HCT116 (cell line): ENCODE results near the gene MFAP1.

Source experiments
- EZH2 ChIP-seq: fragments of 200-600 bp; sonication (generic); IDR thresholded peaks from 2 replicates; pipeline ENCODE4 v1.6.1; 2017; ENCODE audit warnings: antibody characterized with exemption, mixed run types
- POLR2A ChIP-seq: IDR thresholded peaks from 2 replicates; pipeline ENCODE4 v1.7.0; 2011; ENCODE audit warnings: borderline replicate concordance; ENCODE audit not compliant: insufficient read depth, insufficient read length; ENCODE audit errors: extremely low read depth
- POLR2AphosphoS5 ChIP-seq: IDR thresholded peaks from 2 replicates; pipeline ENCODE4 v1.6.1; 2011; ENCODE audit warnings: mild to moderate bottlenecking, low read depth, low read length, moderate library complexity
- RAD21 ChIP-seq: IDR thresholded peaks from 2 replicates; pipeline ENCODE4 v1.6.1; 2012; ENCODE audit warnings: low read depth, mild to moderate bottlenecking
- YY1 ChIP-seq: IDR thresholded peaks from 2 replicates; pipeline ENCODE4 v1.6.1; 2011; ENCODE audit warnings: low read length, low read depth, moderate library complexity, mild to moderate bottlenecking; ENCODE audit not compliant: insufficient replicate concordance; ENCODE audit errors: extremely low read depth
- ZNF274 ChIP-seq: fragments of 200-500 bp; sonication (Bioruptor generic); IDR thresholded peaks from 2 replicates; pipeline ENCODE4 v1.6.1; 2014; ENCODE audit warnings: mild to moderate bottlenecking, low read depth, low read length, inconsistent platforms
- TF ChIP-seq, protein P1 (sequence below), 3 experiments: fragments of 200-600 bp in 1 of 3; sonication (generic) in 1 of 3; IDR thresholded peaks in 2 of 3; conservative IDR thresholded peaks in 1 of 3; 2 replicates each; pipeline ENCODE4 v1.5.1; 2012 to 2017; ENCODE audit warnings: low read depth in 2 of 3, low read length in 2 of 3, antibody characterized with exemption in 1 of 3, borderline replicate concordance in 1 of 3, control low read depth in 1 of 3, mild to moderate bottlenecking in 1 of 3, mixed read lengths in 1 of 3, mixed run types in 1 of 3, moderate library complexity in 1 of 3; ENCODE audit not compliant: insufficient read depth in 1 of 3
- TF ChIP-seq, protein P2 (sequence below): IDR thresholded peaks from 2 replicates; pipeline ENCODE4 v1.6.1; 2012

DNA sequence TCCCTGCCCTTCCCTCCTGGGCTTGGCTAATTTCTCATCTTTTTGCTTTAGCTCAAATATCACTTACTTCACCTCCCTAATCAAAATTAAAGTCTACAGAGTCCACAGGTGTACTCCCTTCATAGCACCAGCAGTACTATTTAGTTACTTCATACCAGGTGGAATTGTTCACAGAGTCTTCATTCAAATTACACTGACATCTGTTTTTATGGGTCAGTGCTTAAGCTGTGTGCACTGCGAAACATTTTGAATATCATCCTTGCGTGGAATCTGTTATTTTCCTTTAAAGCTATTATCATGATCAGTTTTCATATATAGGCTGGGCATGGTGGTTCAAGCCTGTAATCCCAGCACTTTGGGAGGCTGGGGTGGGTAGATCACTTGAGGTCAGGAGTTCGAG lies 35.1 kb downstream of the MFAP1 start:
- no peak for TF ChIP-seq YY1
- no peak for TF ChIP-seq EZH2
- TF ChIP-seq POLR2A = no peak
- TF ChIP-seq, protein P1, sequence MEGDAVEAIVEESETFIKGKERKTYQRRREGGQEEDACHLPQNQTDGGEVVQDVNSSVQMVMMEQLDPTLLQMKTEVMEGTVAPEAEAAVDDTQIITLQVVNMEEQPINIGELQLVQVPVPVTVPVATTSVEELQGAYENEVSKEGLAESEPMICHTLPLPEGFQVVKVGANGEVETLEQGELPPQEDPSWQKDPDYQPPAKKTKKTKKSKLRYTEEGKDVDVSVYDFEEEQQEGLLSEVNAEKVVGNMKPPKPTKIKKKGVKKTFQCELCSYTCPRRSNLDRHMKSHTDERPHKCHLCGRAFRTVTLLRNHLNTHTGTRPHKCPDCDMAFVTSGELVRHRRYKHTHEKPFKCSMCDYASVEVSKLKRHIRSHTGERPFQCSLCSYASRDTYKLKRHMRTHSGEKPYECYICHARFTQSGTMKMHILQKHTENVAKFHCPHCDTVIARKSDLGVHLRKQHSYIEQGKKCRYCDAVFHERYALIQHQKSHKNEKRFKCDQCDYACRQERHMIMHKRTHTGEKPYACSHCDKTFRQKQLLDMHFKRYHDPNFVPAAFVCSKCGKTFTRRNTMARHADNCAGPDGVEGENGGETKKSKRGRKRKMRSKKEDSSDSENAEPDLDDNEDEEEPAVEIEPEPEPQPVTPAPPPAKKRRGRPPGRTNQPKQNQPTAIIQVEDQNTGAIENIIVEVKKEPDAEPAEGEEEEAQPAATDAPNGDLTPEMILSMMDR (IDR thresholded peaks at IDR 0.05 in 2 of 3, conservative IDR thresholded peaks at IDR 0.05 in 1 of 3; ENCODE audit: borderline replicate concordance in 1 of 3, insufficient read depth in 1 of 3, low read depth in 2 of 3, low read length in 2 of 3) = no peak
- no peak for TF ChIP-seq ZNF274
- no peak for TF ChIP-seq POLR2AphosphoS5
- no peak for TF ChIP-seq RAD21
- TF ChIP-seq, protein P2, sequence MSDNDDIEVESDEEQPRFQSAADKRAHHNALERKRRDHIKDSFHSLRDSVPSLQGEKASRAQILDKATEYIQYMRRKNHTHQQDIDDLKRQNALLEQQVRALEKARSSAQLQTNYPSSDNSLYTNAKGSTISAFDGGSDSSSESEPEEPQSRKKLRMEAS = no peak
